Calu3 (cell line): ENCODE measurements around the gene ANGEL1. TPM values are rescaled to one million over a fixed set of nuclear protein-coding genes. Genes with fewer than 3 reads are reported as not detected.

Source experiments
- BruUV-seq: library from RNA; stranded (reverse); fragments of 400-500 nt; replicated peaks from 2 replicates; lab custom pipeline; 2021; lab: Mats Ljungman, UMichigan
- CTCF ChIA-PET: fragments of 300-600 bp; sonication (Branson Sonifier 250); formaldehyde crosslinking; loops from one replicate; lab custom pipeline; 2022; ENCODE audit warnings: antibody characterized with exemption; lab: Charles Lee
- DNase-seq: peaks from one replicate; pipeline ENCODE4 v3.0.0; 2022
- H3K27ac Mint-ChIP-seq: one replicate; pipeline ENCODE4 v1.8.0; 2022; ENCODE audit warnings: mixed read lengths; ENCODE audit not compliant: unreplicated experiment
- H3K27me3 Mint-ChIP-seq: one replicate; pipeline ENCODE4 v1.8.0; 2022; ENCODE audit warnings: mixed read lengths; ENCODE audit not compliant: unreplicated experiment
- H3K36me3 Mint-ChIP-seq: one replicate; pipeline ENCODE4 v1.8.0; 2022; ENCODE audit warnings: mild to moderate bottlenecking, moderate library complexity, mixed read lengths; ENCODE audit not compliant: insufficient read depth, unreplicated experiment
- H3K4me1 Mint-ChIP-seq: one replicate; pipeline ENCODE4 v1.8.0; 2022; ENCODE audit warnings: mild to moderate bottlenecking, low read depth, mixed read lengths; ENCODE audit not compliant: unreplicated experiment
- H3K4me3 Mint-ChIP-seq: one replicate; pipeline ENCODE4 v1.8.0; 2022; ENCODE audit warnings: mild to moderate bottlenecking, low read depth, moderate library complexity, mixed read lengths; ENCODE audit not compliant: unreplicated experiment
- H3K9me3 Mint-ChIP-seq: one replicate; pipeline ENCODE4 v1.8.0; 2022; ENCODE audit warnings: low read depth, mixed read lengths; ENCODE audit not compliant: unreplicated experiment
- intact Hi-C: fragments of 100-400 bp; cut with micrococcal nuclease; formaldehyde crosslinking; loops from one replicate; pipeline ENCODE4 v1.10.0; 2022; ENCODE audit not compliant: unreplicated experiment
- total RNA-seq: library from RNA; stranded (reverse); gene quantifications from 2 replicates; pipeline ENCODE4 v1.2.3, GENCODE V29; 2022
- TF ChIP-seq, protein P1 (sequence below): fragments of 200-600 bp; IDR thresholded peaks from one replicate; pipeline ENCODE4 v1.8.0; 2022; ENCODE audit warnings: antibody characterized with exemption; ENCODE audit not compliant: unreplicated experiment

Gene ANGEL1
- total RNA-seq, 1 experiment from 2014 or later: 19.8 TPM

DNA sequence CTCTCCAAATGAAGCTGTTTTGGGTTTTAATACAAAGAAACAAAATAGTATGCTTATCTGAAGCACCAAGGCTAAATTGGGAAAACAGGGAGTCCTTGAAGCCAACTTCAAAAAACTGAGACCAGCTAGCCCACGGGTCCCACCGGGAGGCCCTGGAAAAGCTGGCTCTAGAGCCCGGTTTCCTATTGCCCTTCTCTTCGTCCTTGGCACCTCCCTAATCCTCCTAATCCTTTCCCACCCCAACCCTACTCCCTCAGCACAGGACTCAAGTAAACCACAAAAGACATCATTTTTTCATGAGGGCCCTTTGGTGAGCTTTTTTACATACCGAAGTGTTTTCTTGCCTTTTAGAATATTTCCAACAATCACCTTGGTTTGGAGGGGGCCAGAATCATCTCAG lies 24.8 kb upstream of the ANGEL1 start:
- CTCF ChIA-PET: no interaction called here
- Mint-ChIP-seq H3K27me3 (no peaks in the 10 kb centered on the region), H3K36me3 (no peaks in the 10 kb centered on the region), H3K9me3 (no peaks in the 10 kb centered on the region), H3K4me1 (peaks cover 19% of the 10 kb centered on the region), H3K27ac (no peak overlapping the region), H3K4me3 (no peak overlapping the region)
- intact Hi-C loops: no loop called here
- TF ChIP-seq, protein P1, sequence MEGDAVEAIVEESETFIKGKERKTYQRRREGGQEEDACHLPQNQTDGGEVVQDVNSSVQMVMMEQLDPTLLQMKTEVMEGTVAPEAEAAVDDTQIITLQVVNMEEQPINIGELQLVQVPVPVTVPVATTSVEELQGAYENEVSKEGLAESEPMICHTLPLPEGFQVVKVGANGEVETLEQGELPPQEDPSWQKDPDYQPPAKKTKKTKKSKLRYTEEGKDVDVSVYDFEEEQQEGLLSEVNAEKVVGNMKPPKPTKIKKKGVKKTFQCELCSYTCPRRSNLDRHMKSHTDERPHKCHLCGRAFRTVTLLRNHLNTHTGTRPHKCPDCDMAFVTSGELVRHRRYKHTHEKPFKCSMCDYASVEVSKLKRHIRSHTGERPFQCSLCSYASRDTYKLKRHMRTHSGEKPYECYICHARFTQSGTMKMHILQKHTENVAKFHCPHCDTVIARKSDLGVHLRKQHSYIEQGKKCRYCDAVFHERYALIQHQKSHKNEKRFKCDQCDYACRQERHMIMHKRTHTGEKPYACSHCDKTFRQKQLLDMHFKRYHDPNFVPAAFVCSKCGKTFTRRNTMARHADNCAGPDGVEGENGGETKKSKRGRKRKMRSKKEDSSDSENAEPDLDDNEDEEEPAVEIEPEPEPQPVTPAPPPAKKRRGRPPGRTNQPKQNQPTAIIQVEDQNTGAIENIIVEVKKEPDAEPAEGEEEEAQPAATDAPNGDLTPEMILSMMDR: no peak
- DNase-seq: no peak
- no TSS peak for BruUV-seq

DNA sequence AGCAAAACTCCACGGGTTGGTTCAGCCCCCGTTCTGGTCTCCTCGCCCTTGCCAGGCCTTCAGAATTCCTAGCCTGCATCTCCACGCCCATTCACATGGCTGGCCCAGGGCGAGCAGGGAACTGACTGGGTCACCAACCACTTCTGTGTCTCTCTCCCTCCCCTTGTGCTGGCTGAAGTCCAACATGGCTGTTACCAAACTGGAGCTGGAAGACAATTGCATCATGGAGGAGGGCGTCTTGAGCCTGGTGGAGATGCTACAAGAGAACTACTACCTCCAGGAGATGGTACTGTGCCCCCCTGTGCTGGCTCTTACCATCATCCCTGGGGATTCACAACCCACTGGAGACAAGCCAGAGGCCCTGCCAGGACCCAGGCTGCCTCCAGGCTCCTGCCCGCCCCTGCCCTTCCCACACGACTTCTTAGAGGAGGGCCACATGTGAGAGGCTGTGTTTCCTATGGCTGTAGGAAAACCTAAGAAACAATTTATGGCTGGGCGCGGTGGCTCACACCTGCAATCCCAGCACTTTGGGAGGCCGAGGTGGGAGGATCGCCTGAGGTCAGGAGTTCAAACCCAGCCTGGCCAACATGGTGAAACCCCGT lies 23.4 kb upstream of the ANGEL1 start:
- TF ChIP-seq, protein P1: no peak
- Mint-ChIP-seq H3K36me3 (no peaks in the 10 kb centered on the region), H3K27me3 (no peaks in the 10 kb centered on the region), H3K4me3 (no peak overlapping the region), H3K4me1 (peaks cover 19% of the 10 kb centered on the region), H3K27ac (no peak overlapping the region), H3K9me3 (no peaks in the 10 kb centered on the region)
- BruUV-seq: no TSS peak
- DNase-seq: peak; percentile 15
- intact Hi-C loops: no loop called here
- CTCF ChIA-PET: no interaction called here

DNA sequence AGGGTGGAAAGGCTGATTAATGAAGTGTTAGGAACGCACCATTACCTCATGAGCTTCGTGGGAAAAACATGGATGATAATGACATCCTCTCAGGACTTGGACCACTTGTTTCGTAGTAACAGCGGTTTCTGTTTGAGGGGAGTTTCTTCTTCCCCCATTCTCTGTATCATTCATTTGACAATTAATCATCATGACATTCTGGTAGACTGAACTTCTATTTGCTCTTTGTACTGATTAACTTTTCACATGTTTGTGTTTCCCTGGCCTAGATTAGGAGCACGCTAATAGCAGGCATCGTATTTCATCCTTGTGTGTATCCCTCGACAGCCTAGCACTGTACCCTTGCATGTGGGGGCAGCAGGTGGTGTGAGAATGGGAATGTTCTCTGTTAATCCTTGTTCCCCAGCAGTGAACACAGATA lies 21.6 kb upstream of the ANGEL1 start:
- H3K4me3 Mint-ChIP-seq: peak overlapping the region; percentile 21
- no peaks in the 10 kb centered on the region for H3K36me3 Mint-ChIP-seq
- DNase-seq: peak; percentile 30
- no TSS peak for BruUV-seq
- intact Hi-C loops: no loop called here
- TF ChIP-seq, protein P1: no peak
- no peak overlapping the region for H3K27ac Mint-ChIP-seq
- CTCF ChIA-PET: interaction anchor here (0.7 kb wide), 1 partner anchor 195 kb away, joined by 3 read pairs; no protein-coding TSS in a partner anchor
- H3K9me3 Mint-ChIP-seq: no peaks in the 10 kb centered on the region
- H3K4me1 Mint-ChIP-seq: peaks cover 19% of the 10 kb centered on the region
- H3K27me3 Mint-ChIP-seq: peaks cover 6% of the 10 kb centered on the region

GRCh38 chr14:76833011-76833410 lies 20.3 kb upstream of the ANGEL1 start:
- intact Hi-C loops: no loop called here
- Mint-ChIP-seq H3K4me1 (peaks cover 22% of the 10 kb centered on the region), H3K4me3 (no peak overlapping the region), H3K36me3 (no peaks in the 10 kb centered on the region), H3K9me3 (no peaks in the 10 kb centered on the region), H3K27me3 (peaks cover 18% of the 10 kb centered on the region), H3K27ac (no peak overlapping the region)
- TF ChIP-seq, protein P1: no peak
- CTCF ChIA-PET: no interaction called here
- no peak for DNase-seq
- no TSS peak for BruUV-seq
